Measurements from ENCODE around the gene FBXW8. TPM values are rescaled to one million over a fixed set of nuclear protein-coding genes. Genes with fewer than 3 reads are reported as not detected.

FBXW8 gene
- total and polyA plus RNA-seq, 2 donors (not counting 1 experiment from before 2014, with no cell fraction given) = 12.1 to 23.5 TPM

DNA sequence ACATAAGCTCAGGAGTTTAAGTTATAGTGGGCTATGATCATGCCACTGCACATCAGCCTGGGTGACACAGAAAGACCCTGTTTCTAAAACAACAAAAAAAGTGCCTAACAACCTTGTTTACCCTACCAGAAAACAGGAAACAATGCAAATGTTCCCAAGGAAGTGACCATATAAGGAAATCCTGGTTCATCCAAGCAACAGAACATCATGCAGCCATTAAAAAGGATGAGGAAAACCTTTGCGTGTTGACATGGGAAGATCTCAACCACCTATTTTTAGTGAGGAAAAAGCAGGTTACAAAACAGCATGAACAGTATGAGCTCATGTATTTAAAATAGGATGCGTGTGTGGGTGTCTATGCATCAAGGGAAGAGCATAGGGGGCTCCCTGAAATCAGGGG is 43.2 kb upstream of the FBXW8 start:
- DNase-seq (no peak), ATAC-seq (ENCODE audit: low read depth) (no peak)
- 93% methylated on average over 2 of the region's 2 CpGs for WGBS (ENCODE audit: insufficient coverage)
- Mint-ChIP-seq H3K27ac (no peak overlapping the region), H3K4me1 (peaks cover 10% of the 10 kb centered on the region), H3K27me3 (no peaks in the 10 kb centered on the region), H3K4me3 (no peak overlapping the region), H3K9me3 (ENCODE audit: insufficient read depth) (no peaks in the 10 kb centered on the region)
- no peaks in the 10 kb centered on the region for H4K20me1 ChIP-seq (ENCODE audit: control insufficient read depth, insufficient read depth, low read length, poor library complexity, severe bottlenecking)
- H3K4me3 ChIP-seq (ENCODE audit: control extremely low read depth in 1 of 5, extremely low read depth in 1 of 5, insufficient read depth in 1 of 5, low read depth in 2 of 5, low read length in 4 of 5) = no peak overlapping the region
- H3K9me3 ChIP-seq (ENCODE audit: control extremely low read depth in 1 of 3, control insufficient read depth in 2 of 3, insufficient read depth in 1 of 3, low read length in 2 of 3) = peaks cover 0 to 1% (median 0%) of the 10 kb centered on the region in 3 donors
- H3K4me2 ChIP-seq (replicated peaks; ENCODE audit: low read depth, low read length, poor library complexity, severe bottlenecking) = no peak overlapping the region
- H3K4me1 ChIP-seq (ENCODE audit: control insufficient read depth in 2 of 2, insufficient read depth in 2 of 2, low read length in 2 of 2) = no peaks in the 10 kb centered on the region
- CTCF ChIA-PET = interaction anchor here (2.1 kb wide), 1 partner anchor 164 kb away, joined by 5 read pairs; no protein-coding TSS in a partner anchor
- TF ChIP-seq CTCF (IDR thresholded peaks at IDR 0.05) (no peak), EZH2 (IDR thresholded peaks at IDR 0.05; ENCODE audit: borderline replicate concordance, insufficient read depth, low read depth, low read length, poor library complexity, severe bottlenecking) (no peak)
- intact Hi-C loops (cut with micrococcal nuclease) = no loop called here
- H3K36me3 ChIP-seq (replicated peaks in 1 of 2; ENCODE audit: control extremely low read depth in 1 of 2, control insufficient read depth in 1 of 2, extremely low read depth in 1 of 2, insufficient read depth in 2 of 2, low read length in 1 of 2) = no peaks in the 10 kb centered on the region
- H2AFZ ChIP-seq (ENCODE audit: insufficient read depth, low read depth, low read length, poor library complexity, severe bottlenecking) = no peak overlapping the region
- no peaks in the 10 kb centered on the region for H3K27me3 ChIP-seq (replicated peaks in 1 of 4; ENCODE audit: control extremely low read depth in 1 of 4, control insufficient read depth in 3 of 4, insufficient read depth in 4 of 4, low read length in 3 of 4)
- POLR2A ChIA-PET = interaction anchor here (0.7 kb wide), 1 partner anchor 145 kb away, joined by 7 read pairs; no protein-coding TSS in a partner anchor
- no peak overlapping the region for H3K27ac ChIP-seq (ENCODE audit: low read length in 2 of 2)
- no peak overlapping the region for H3K9ac ChIP-seq (ENCODE audit: low read length)
- H3K79me2 ChIP-seq (ENCODE audit: control insufficient read depth, insufficient read depth, low read length) = no peaks in the 10 kb centered on the region

GRCh38 chr12:116870306-116870705 is 40.4 kb upstream of the FBXW8 start:
- Mint-ChIP-seq H3K27ac (peak overlapping the region; percentile 15), H3K4me3 (no peak overlapping the region), H3K27me3 (no peaks in the 10 kb centered on the region), H3K9me3 (ENCODE audit: insufficient read depth) (no peaks in the 10 kb centered on the region), H3K4me1 (peaks cover 4% of the 10 kb centered on the region)
- ATAC-seq (ENCODE audit: low read depth) (no peak), DNase-seq (no peak)
- no peak for TF ChIP-seq EZH2 (IDR thresholded peaks at IDR 0.05; ENCODE audit: borderline replicate concordance, insufficient read depth, low read depth, low read length, poor library complexity, severe bottlenecking)
- no peak for TF ChIP-seq CTCF (IDR thresholded peaks at IDR 0.05)
- Histone ChIP-seq H3K36me3 (replicated peaks in 1 of 2; ENCODE audit: control extremely low read depth in 1 of 2, control insufficient read depth in 1 of 2, extremely low read depth in 1 of 2, insufficient read depth in 2 of 2, low read length in 1 of 2) (no peaks in the 10 kb centered on the region), H4K20me1 (ENCODE audit: control insufficient read depth, insufficient read depth, low read length, poor library complexity, severe bottlenecking) (no peaks in the 10 kb centered on the region), H3K27ac (ENCODE audit: low read length in 2 of 2) (no peak overlapping the region), H3K4me2 (replicated peaks; ENCODE audit: low read depth, low read length, poor library complexity, severe bottlenecking) (no peak overlapping the region), H3K79me2 (ENCODE audit: control insufficient read depth, insufficient read depth, low read length) (peaks cover 5% of the 10 kb centered on the region), H3K27me3 (replicated peaks in 1 of 4; ENCODE audit: control extremely low read depth in 1 of 4, control insufficient read depth in 3 of 4, insufficient read depth in 4 of 4, low read length in 3 of 4) (peaks cover 0 to 4% (median 0%) of the 10 kb centered on the region in 4 experiments), H3K4me3 (ENCODE audit: control extremely low read depth in 1 of 5, extremely low read depth in 1 of 5, insufficient read depth in 1 of 5, low read depth in 2 of 5, low read length in 4 of 5) (no peak overlapping the region), H3K9ac (ENCODE audit: low read length) (no peak overlapping the region), H2AFZ (ENCODE audit: insufficient read depth, low read depth, low read length, poor library complexity, severe bottlenecking) (no peak overlapping the region), H3K9me3 (ENCODE audit: control extremely low read depth in 1 of 3, control insufficient read depth in 2 of 3, insufficient read depth in 1 of 3, low read length in 2 of 3) (peaks cover 0 to 5% (median 0%) of the 10 kb centered on the region in 3 donors), H3K4me1 (ENCODE audit: control insufficient read depth in 2 of 2, insufficient read depth in 2 of 2, low read length in 2 of 2) (no peaks in the 10 kb centered on the region)
- ChIA-PET POLR2A (no interaction called here), CTCF (interaction anchor here (1.0 to 1.4 kb wide), 2 partner anchors 9 to 12 kb away, joined by 3 to 4 read pairs; no protein-coding TSS in a partner anchor)
- 83% methylated on average over 3 of the region's 4 CpGs for WGBS (ENCODE audit: insufficient coverage)
- intact Hi-C loops (cut with micrococcal nuclease) = no loop called here
